DND-41 (cell line): ENCODE data around the gene TRUB2.

Source experiments
- EZH2 ChIP-seq: IDR thresholded peaks from 3 replicates; pipeline ENCODE4 v1.6.1; 2012; ENCODE audit warnings: borderline replicate concordance, low read depth, mild to moderate bottlenecking, moderate library complexity, low read length, inconsistent platforms; ENCODE audit not compliant: severe bottlenecking
- TF ChIP-seq, protein P1 (sequence below): IDR thresholded peaks from 2 replicates; pipeline ENCODE4 v1.5.1; 2012; ENCODE audit warnings: borderline replicate concordance, low read length, moderate library complexity, mild to moderate bottlenecking; ENCODE audit not compliant: poor library complexity, severe bottlenecking; ENCODE audit errors: extremely low read depth

DNA sequence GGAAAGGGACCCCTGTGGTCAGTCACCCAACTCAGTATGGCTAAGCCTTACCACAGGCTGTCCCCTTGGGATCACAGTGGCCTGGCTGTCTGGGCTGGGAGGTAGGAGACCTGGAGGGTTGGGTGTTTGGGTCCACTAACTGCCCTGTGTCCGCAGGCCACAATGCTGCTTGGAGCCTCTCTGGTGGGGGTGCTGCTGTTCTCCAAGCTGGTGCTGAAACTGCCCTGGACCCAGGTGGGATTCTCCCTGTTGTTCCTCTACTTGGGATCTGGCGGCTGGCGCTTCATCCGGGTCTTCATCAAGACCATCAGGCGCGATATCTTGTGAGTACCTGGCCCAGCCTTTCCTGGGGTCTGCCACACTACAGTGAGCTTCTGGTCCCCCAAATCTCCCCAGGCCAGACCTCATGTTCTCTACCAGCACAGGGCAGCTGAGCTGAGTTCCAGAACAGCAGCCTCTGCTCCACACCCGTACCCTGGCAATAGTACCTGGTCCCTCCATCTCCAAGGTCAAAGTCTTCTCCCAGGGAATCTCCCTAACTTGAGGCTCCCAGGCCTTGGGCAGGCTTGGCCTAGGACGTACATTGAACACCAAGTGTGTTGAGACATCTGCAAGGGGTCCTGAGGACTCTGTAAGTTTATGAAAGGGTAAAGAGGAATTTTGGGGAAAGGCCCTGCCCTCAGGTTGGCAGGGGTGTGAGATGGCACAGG is 20.9 kb upstream of the TRUB2 start:
- TF ChIP-seq, protein P1, sequence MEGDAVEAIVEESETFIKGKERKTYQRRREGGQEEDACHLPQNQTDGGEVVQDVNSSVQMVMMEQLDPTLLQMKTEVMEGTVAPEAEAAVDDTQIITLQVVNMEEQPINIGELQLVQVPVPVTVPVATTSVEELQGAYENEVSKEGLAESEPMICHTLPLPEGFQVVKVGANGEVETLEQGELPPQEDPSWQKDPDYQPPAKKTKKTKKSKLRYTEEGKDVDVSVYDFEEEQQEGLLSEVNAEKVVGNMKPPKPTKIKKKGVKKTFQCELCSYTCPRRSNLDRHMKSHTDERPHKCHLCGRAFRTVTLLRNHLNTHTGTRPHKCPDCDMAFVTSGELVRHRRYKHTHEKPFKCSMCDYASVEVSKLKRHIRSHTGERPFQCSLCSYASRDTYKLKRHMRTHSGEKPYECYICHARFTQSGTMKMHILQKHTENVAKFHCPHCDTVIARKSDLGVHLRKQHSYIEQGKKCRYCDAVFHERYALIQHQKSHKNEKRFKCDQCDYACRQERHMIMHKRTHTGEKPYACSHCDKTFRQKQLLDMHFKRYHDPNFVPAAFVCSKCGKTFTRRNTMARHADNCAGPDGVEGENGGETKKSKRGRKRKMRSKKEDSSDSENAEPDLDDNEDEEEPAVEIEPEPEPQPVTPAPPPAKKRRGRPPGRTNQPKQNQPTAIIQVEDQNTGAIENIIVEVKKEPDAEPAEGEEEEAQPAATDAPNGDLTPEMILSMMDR: no peak
- no peak for TF ChIP-seq EZH2
